ENCODE data around the gene EEFSEC.

The EEFSEC gene

DNA sequence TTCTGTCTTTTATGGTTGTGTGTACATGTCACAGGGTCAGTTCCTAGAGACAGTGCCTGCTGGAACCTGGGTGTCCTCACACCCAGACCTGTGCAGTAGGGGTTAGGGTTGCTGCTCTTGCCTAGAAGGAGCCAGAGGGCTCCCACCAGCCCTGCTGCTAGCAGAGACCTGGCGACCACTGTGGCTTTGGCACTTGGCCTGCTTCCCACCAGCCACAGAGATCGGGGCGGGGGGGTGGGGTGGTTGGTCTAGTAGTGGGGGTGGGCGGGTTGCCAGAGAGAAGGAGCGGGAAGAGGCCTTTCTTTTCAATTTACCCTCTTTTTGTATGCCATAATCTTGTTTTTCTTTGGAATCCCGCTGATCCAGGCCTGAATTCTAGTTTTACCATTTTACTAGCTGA lies 29.4 kb downstream of the EEFSEC start:
- DNase-seq (ENCODE audit: low read depth) = no peak

- no peak for DNase-seq (ENCODE audit: low read depth)
Observed at GRCh38 chr3:128185630-128186447, 32.6 kb downstream of the EEFSEC start.

DNA sequence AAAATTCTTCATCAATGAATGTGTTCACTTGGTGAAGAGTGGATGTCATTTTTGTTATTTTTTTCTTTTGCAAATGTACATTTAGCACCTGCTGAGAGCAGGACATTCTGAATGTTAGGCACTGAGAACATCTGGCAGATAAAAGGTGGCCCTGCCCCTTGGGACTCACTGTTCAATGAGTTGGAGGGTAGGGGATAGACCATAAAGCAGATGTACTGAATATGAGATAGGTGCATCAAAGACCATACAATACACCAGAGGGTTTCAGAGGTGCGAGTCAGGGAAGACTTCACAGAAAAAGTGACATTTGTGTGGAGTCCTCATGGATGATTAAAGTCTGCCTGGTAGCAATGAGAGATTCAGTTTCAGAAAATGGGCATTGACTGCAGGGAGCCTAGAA lies 34.2 kb downstream of the EEFSEC start:
- no peak for DNase-seq (ENCODE audit: low read depth)

- no peak for DNase-seq (ENCODE audit: low read depth)
Observed at GRCh38 chr3:128188326-128188725, 35.0 kb downstream of the EEFSEC start.

- no peak for DNase-seq (ENCODE audit: low read depth)
Observed at GRCh38 chr3:128188956-128189355, 35.7 kb downstream of the EEFSEC start.

DNA sequence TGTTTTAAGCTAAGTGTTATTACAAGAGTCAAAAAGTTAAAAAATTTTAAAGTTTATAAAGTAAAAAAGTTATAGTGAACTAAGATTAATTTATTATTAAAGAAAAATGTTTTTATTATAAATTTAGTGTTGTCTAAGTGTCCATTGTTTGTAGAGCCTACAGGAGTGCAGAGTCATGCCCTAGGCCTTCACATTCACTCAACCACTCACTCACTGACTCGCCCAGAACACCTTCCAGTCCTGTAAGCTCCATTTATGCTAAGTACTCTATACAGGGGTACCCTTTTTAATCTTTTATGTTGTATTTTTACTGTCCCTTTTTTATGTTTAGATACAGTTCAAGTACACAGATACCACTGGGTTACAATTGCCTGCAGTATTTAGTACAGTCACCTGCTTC lies 37.2 kb downstream of the EEFSEC start:
- DNase-seq (ENCODE audit: low read depth) = no peak

GRCh38 chr3:128192131-128192530 lies 38.9 kb downstream of the EEFSEC start:
- DNase-seq (ENCODE audit: low read depth) = no peak

DNA sequence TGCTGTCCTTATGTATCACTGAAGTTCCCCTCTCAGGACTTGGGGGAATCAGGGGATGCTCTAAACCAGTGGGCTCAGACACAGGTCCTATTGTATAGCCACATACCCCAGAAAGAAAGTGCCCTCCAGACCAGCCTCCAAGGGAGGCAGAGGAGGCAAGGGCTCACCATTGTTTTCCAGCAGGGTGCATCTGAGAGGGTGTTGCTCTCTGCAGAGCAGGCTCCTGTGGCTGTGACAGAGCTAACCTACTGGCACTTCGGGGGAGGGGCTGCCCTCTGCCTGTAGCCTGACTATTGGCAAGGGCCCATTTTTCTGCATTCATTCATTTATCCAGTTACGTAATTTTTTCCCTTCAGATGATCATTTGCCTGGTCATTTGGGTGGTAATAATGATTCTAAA lies 39.9 kb downstream of the EEFSEC start:
- no peak for DNase-seq (ENCODE audit: low read depth)

GRCh38 chr3:128194843-128195242 lies 41.6 kb downstream of the EEFSEC start:
- DNase-seq (ENCODE audit: low read depth) = no peak

- DNase-seq (ENCODE audit: low read depth) = no peak
Observed at GRCh38 chr3:128195369-128195768, 42.1 kb downstream of the EEFSEC start.

DNA sequence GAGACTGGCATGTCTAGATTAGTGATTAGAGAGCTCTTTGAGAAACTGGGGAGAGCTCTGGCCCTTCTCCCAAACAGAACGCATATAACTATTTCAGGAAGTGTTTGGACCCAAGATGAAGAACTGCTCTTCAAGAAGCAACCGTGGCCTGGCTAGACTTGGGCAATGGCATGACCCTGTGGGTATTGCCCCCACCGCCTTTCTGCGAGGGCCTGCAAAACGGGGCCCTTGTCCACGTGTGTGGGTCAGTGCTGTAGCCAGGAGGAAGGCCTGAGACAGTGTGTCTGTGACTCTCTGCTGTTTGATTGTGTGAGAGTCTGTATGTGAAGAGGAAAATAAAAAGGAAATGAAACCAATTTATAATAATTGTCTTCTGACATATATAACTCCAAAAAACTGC lies 42.5 kb downstream of the EEFSEC start:
- DNase-seq (ENCODE audit: low read depth) = no peak

DNA sequence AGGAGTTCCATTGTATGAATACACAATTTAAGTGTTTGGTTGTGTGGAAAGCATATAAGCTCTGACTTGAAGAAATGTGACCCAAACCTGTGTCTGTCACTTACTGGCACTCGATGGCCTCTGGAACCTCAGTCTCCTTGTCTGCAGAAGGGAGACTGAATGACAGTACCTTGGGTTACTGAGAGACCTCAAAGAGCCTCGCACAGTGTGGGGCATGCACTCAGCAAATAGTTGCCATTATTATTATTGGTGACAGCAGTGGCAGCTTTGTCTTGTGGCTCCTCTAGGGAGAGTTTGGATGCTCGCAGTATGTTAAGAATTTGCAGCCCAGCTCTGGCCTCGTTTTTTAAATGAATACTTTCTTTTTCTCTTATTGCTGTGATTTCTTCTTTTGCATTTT lies 43.4 kb downstream of the EEFSEC start:
- DNase-seq (ENCODE audit: low read depth) = no peak

DNA sequence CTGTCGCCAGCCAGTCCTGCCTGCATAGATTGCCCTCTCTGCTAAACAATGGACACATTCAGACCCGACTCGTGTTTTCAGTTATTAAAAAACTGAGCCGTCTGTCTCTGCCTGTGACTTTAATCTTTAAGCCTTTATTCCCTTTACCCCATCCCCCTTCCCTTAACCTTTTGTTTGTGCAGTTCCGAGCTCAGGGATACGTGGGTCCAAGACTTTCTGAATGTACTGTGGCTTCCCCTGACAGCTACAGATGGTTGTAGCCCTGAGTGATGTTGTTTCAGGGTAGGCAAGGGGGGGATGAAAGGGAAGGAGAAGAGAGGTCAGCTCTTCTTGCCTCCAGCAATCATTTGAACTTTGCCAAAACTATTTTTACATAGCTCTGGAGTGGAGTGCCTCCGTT lies 44.6 kb downstream of the EEFSEC start:
- no peak for DNase-seq (ENCODE audit: low read depth)

DNA sequence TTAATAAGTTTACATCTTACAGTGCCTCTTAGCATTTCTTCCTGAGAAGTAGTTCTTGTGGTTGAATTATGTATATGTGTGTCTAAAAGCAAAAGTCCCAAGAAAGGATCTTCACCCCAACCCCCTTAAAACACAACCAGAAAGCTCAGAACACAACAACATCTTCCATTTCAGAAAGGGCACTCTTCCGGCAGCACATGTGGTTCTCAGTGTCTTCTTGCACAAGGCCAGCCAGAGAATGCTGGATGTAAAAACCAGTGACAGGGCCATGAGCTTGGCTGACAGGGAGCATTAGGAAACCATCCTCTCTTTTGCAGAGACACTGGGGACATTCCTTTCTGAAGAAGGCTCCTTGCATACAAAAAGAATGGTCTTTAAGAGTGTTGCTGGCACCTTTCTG lies 45.0 kb downstream of the EEFSEC start:
- no peak for DNase-seq (ENCODE audit: low read depth)

- no peak for DNase-seq (ENCODE audit: low read depth)
Observed at GRCh38 chr3:128199110-128199509, 45.8 kb downstream of the EEFSEC start.

- DNase-seq (ENCODE audit: low read depth) = no peak
Observed at GRCh38 chr3:128201158-128201755, 48.0 kb downstream of the EEFSEC start.

GRCh38 chr3:128203169-128203568 lies 49.9 kb downstream of the EEFSEC start:
- DNase-seq (ENCODE audit: low read depth) = no peak

GRCh38 chr3:128205558-128206145 lies 52.4 kb downstream of the EEFSEC start:
- no peak for DNase-seq (ENCODE audit: low read depth)

DNA sequence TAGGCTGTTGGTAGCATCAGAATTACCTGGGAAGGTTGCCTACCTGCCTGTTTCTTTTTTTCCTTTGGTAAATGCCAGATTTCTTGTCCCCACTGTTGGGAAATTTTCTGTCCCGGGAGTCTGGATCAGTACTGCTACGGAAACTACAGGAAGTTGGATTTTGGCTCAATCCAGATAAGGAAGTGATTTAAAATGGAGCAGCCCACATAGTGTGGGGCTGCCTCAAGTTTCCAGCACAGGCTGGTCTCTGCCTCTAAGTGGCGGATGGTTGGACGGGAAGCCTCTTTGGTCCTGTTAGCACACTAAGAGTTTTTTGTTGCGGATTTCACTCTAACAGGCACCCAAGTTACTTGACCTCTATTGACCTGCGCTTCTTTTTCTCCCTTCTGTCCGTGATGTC lies 54.7 kb downstream of the EEFSEC start:
- no peak for DNase-seq (ENCODE audit: low read depth)

DNA sequence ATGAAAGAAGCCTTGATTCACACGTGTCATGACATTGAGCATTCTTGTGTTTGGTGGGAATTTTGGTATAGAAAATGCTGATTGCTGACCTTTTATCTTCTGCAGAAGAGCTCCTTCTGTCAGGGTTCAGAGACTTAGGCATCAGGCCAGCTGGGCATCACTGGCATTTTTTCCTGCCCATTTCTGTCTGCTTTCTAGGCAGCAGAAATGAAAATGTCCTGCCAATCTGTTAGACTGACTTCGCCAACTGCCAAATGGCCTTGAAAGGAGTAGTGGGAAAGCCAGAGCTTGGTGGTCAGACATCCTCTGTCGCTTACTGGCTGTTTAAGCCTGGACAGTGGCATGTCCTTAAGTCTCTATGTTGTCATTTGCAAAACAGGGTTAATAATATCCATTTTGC lies 57.4 kb downstream of the EEFSEC start:
- no peak for DNase-seq (ENCODE audit: low read depth)

DNA sequence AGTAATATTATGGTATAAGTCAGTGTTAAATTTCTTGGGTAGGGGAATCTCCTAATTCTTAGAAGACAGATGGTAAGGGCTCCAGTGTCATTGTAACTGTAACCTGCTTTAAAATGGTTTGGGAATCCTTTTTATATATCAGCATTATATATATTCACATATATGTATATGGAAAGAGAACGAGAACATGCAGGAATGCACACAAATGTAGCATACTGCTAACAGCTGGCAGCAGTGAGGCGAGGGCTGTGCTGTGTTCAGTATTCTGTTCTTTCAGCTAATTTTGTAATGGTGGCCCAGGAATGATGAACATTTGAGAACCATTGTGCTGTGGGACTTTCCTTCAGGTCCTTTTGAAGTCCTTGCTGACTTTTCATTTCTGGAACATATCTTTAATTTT lies 60.8 kb downstream of the EEFSEC start:
- no peak for DNase-seq (ENCODE audit: low read depth)

GRCh38 chr3:128215290-128215689 lies 62.0 kb downstream of the EEFSEC start:
- no peak for DNase-seq (ENCODE audit: low read depth)

- DNase-seq (ENCODE audit: low read depth) = no peak
Observed at GRCh38 chr3:128215800-128216495, 62.7 kb downstream of the EEFSEC start.
